ENCODE measurements around the gene RAD51D.
"Not testable (repeated sequence)": the region's sequence is repeated elsewhere in the genome, so short reads cannot be mapped to it uniquely, and the experiment has no call there.

Gene RAD51D

GRCh38 chr17:35068249-35068648 lies 51.4 kb downstream of the RAD51D start:
- no peak for DNase-seq

- DNase-seq, result no peak
Observed at GRCh38 chr17:35065880-35066279, 53.8 kb downstream of the RAD51D start.

GRCh38 chr17:35064516-35065215 lies 55.0 kb downstream of the RAD51D start:
- no peak for DNase-seq

- DNase-seq, result peak in 55 of 56 donors; percentile 23 to 95 (median 80)
Observed at GRCh38 chr17:35063514-35064223, 56.0 kb downstream of the RAD51D start, which contains the start of gene RFFL. Gene RFFL (minus strand): TSS chr17:35063707. CDS start chr17:35026553, 37,154 bp downstream.

GRCh38 chr17:35062308-35062707 lies 57.4 kb downstream of the RAD51D start:
- DNase-seq, result no peak

- no peak for DNase-seq
Observed at GRCh38 chr17:35057332-35057915, 62.2 kb downstream of the RAD51D start.

GRCh38 chr17:35056013-35056412 lies 63.6 kb downstream of the RAD51D start:
- DNase-seq, result peak in 1 of 56 donors; percentile 11

GRCh38 chr17:35053204-35053603 lies 66.5 kb downstream of the RAD51D start:
- DNase-seq, result no peak

- no peak for DNase-seq
Observed at GRCh38 chr17:35052780-35053179, 66.9 kb downstream of the RAD51D start.

GRCh38 chr17:35052241-35052610 lies 67.4 kb downstream of the RAD51D start:
- DNase-seq, result no peak

GRCh38 chr17:35051579-35052240 lies 68.0 kb downstream of the RAD51D start:
- peak in 1 of 56 donors; percentile 19 for DNase-seq

- DNase-seq, result no peak
Observed at GRCh38 chr17:35051183-35051578, 68.5 kb downstream of the RAD51D start.

GRCh38 chr17:35050170-35050569 lies 69.5 kb downstream of the RAD51D start:
- no peak for DNase-seq

GRCh38 chr17:35048685-35049379 lies 70.8 kb downstream of the RAD51D start:
- no peak for DNase-seq

GRCh38 chr17:35046740-35047283 lies 72.8 kb downstream of the RAD51D start:
- DNase-seq, result peak in 17 of 56 donors; percentile 5 to 46 (median 16)

GRCh38 chr17:35046245-35046644 lies 73.4 kb downstream of the RAD51D start:
- DNase-seq, result no peak

- DNase-seq, result not testable (repeated sequence)
Observed at GRCh38 chr17:35045458-35045979, 74.1 kb downstream of the RAD51D start.

- DNase-seq, result no peak
Observed at GRCh38 chr17:35044181-35044580, 75.5 kb downstream of the RAD51D start.

Data from nucleus accumbens (tissue), 56 donors.